AG04450 (cell line): ENCODE measurements around the gene SUPT6H. TPM values are rescaled to one million over a fixed set of nuclear protein-coding genes. Genes with fewer than 3 reads are reported as not detected.

ENCODE experiments used
- CTCF ChIA-PET: fragments of 300-600, 350-600 bp; formaldehyde crosslinking; extraction: SDS; loops from one replicate; lab custom pipeline; 2022; ENCODE audit warnings: antibody characterized with exemption, inconsistent platforms; lab: Charles Lee
- POLR2A ChIA-PET: fragments of 350-600 bp; formaldehyde crosslinking; extraction: SDS; loops from one replicate; lab custom pipeline; 2021; ENCODE audit warnings: antibody characterized with exemption, inconsistent platforms; lab: Yijun Ruan, JAX
- DNase-seq: peaks from one replicate; pipeline ENCODE4 v3.0.0-alpha.2; 2011; ENCODE audit warnings: low read depth, low spot score
- H3K27ac ChIP-seq: one replicate; pipeline ENCODE4 v1.5.1; 2012; ENCODE audit warnings: low read depth, low read length, control low read depth
- H3K27me3 ChIP-seq: one replicate; pipeline ENCODE4 v1.6.0; 2012; ENCODE audit warnings: low read length; ENCODE audit not compliant: control insufficient read depth, insufficient read depth
- H3K4me3 ChIP-seq: 2 replicates; pipeline ENCODE4 v1.5.1; 2011; ENCODE audit warnings: mild to moderate bottlenecking, low read depth, low read length, control low read depth
- H3K9me3 ChIP-seq: 2 replicates; pipeline ENCODE4 v1.5.1; 2012; ENCODE audit warnings: low read length; ENCODE audit not compliant: control insufficient read depth, insufficient read depth
- CTCF ChIP-seq: IDR thresholded peaks from 2 replicates; pipeline ENCODE4 v1.5.1; 2011; ENCODE audit warnings: low read depth, low read length, control low read depth, inconsistent platforms
- polyA plus RNA-seq: library from polyadenylated mRNA; depleted of rRNA; stranded (reverse); fragments of >200 nt; gene quantifications from 2 replicates; pipeline ENCODE4 v1.2.3, GENCODE V29; 2011

SUPT6H gene
- polyA plus RNA-seq, 1 experiment: 41.0 TPM

GRCh38 chr17:28744104-28744971 lies 82.3 kb downstream of the SUPT6H start:
- Histone ChIP-seq H3K4me3 (peak overlapping the region; percentile 88), H3K27ac (peak overlapping the region; percentile 90), H3K27me3 (no peaks in the 10 kb centered on the region), H3K9me3 (peaks cover 4% of the 10 kb centered on the region; the same call in 1 of the 2 replicates)
- no peak for TF ChIP-seq CTCF
- no peak for DNase-seq
- ChIA-PET POLR2A (interaction anchor here (1.3 to 6.6 kb wide), 5 partner anchors 17 to 33 kb away, joined by 4 to 93 read pairs (median 5); partner anchors contain the start of genes NEK8, PROCA1, RPL23A and TLCD1), CTCF (interaction anchor here (2.3 to 15.1 kb wide), 2 partner anchors 17 to 19 kb away, joined by 7 to 193 read pairs; partner anchors contain the start of genes NEK8 and TLCD1)

- no peak for TF ChIP-seq CTCF
- ChIA-PET CTCF (interaction anchor here (2.3 to 15.1 kb wide), 2 partner anchors 18 to 19 kb away, joined by 7 to 193 read pairs; partner anchors contain the start of genes NEK8 and TLCD1), POLR2A (interaction anchor here (1.4 to 6.6 kb wide), 4 partner anchors 18 to 207 kb away, joined by 5 to 93 read pairs (median 6); partner anchors contain the start of genes NEK8, PROCA1, RPL23A and TLCD1)
- no peak for DNase-seq
- Histone ChIP-seq H3K27me3 (no peaks in the 10 kb centered on the region), H3K4me3 (peak overlapping the region; percentile 88), H3K27ac (peak overlapping the region; percentile 90), H3K9me3 (peaks cover 3% of the 10 kb centered on the region; the same call in 1 of the 2 replicates)
These were observed 83.2 kb downstream of the SUPT6H start for GRCh38 chr17:28744972-28745785.

- no peak for TF ChIP-seq CTCF
- no peak for DNase-seq
- ChIA-PET CTCF (interaction anchor here (0.6 to 15.1 kb wide), 4 partner anchors 18 to 99 kb away, joined by 3 to 193 read pairs (median 6); partner anchors contain the start of genes NEK8 and TLCD1), POLR2A (interaction anchor here (1.5 to 6.6 kb wide), 3 partner anchors 19 to 206 kb away, joined by 5 to 93 read pairs (median 8); partner anchors contain the start of genes NEK8, RPL23A and TLCD1)
- H3K9me3 ChIP-seq: no peaks in the 10 kb centered on the region; the same call in 1 of the 2 replicates
- H3K27ac ChIP-seq: peak overlapping the region; percentile 21
- H3K27me3 ChIP-seq: no peaks in the 10 kb centered on the region
- H3K4me3 ChIP-seq: peak overlapping the region; percentile 88
These were observed 83.9 kb downstream of the SUPT6H start for GRCh38 chr17:28745786-28746411.

GRCh38 chr17:28746611-28747050 lies 84.6 kb downstream of the SUPT6H start:
- Histone ChIP-seq H3K27ac (peak overlapping the region; percentile 31), H3K27me3 (no peaks in the 10 kb centered on the region), H3K9me3 (no peaks in the 10 kb centered on the region; the same call in 1 of the 2 replicates), H3K4me3 (peak overlapping the region; percentile 88)
- no peak for TF ChIP-seq CTCF
- ChIA-PET POLR2A (interaction anchor here (1.2 to 6.6 kb wide), 3 partner anchors 20 to 205 kb away, joined by 3 to 93 read pairs (median 5); partner anchors contain the start of genes NEK8, RPL23A and TLCD1), CTCF (interaction anchor here (0.6 to 15.1 kb wide), 4 partner anchors 17 to 100 kb away, joined by 3 to 193 read pairs (median 6); partner anchors contain the start of genes NEK8 and TLCD1)
- no peak for DNase-seq
